HEK293 (cell line): ENCODE data around the gene FRMD4A.

Source experiments
- CTCF ChIA-PET: fragments of 350-600 bp; formaldehyde crosslinking; extraction: SDS; loops from one replicate; lab custom pipeline; 2021; ENCODE audit warnings: antibody characterized with exemption; lab: Yijun Ruan, JAX
- POLR2A ChIA-PET: fragments of 300-600 bp; formaldehyde crosslinking; extraction: SDS; loops from one replicate; lab custom pipeline; 2020; ENCODE audit warnings: antibody characterized with exemption, inconsistent platforms; lab: Yijun Ruan, JAX
- H3K27ac ChIP-seq: fragments of 200-500 bp; sonication (Bioruptor generic); 2 replicates; pipeline ENCODE4 v1.5.1; 2014; ENCODE audit warnings: low read depth, low read length, control low read depth, inconsistent platforms; ENCODE audit errors: extremely low read depth
- H3K36me3 ChIP-seq, 2 experiments: fragments of 200-500 bp in 1 of 2; sonication (Bioruptor generic) in 1 of 2; 1 replicate in 1 of 2; 2 replicates in 1 of 2; pipeline ENCODE4 v1.5.1; 2014 to 2017; ENCODE audit warnings: inconsistent platforms in 2 of 2, low read length in 2 of 2; ENCODE audit not compliant: control insufficient read depth in 2 of 2, insufficient read depth in 1 of 2
- H3K4me1 ChIP-seq: fragments of 200-500 bp; sonication (Bioruptor generic); 2 replicates; pipeline ENCODE4 v1.5.1; 2014; ENCODE audit warnings: mild to moderate bottlenecking, low read length, inconsistent platforms; ENCODE audit not compliant: control insufficient read depth, insufficient read depth
- H3K4me3 ChIP-seq: 2 replicates; pipeline ENCODE4 v1.5.1; 2011; ENCODE audit warnings: low read depth, mild to moderate bottlenecking, control low read depth, low read length, moderate library complexity
- H3K9me3 ChIP-seq: fragments of 200-500 bp; sonication (Bioruptor generic); 2 replicates; pipeline ENCODE4 v1.5.1; 2014; ENCODE audit warnings: low read depth, low read length, inconsistent platforms; ENCODE audit not compliant: control insufficient read depth, insufficient read depth
- MZF1 ChIP-seq: fragments of 450-650 bp; formaldehyde crosslinking; IDR thresholded peaks from 2 replicates; pipeline ENCODE4 v1.5.1; 2017; ENCODE audit warnings: missing biosample characterization, missing genetic modification characterization, borderline replicate concordance
- YY1 ChIP-seq: fragments of 450-650 bp; formaldehyde crosslinking; IDR thresholded peaks from 2 replicates; pipeline ENCODE4 v1.5.1; 2018; ENCODE audit warnings: missing biosample characterization, missing genetic modification characterization
- ZNF157 ChIP-seq: fragments of 450-650 bp; formaldehyde crosslinking; IDR thresholded peaks from 2 replicates; pipeline ENCODE4 v1.5.1; 2016; ENCODE audit warnings: missing biosample characterization, missing genetic modification characterization
- ZNF2 ChIP-seq: fragments of 450-650 bp; formaldehyde crosslinking; IDR thresholded peaks from 2 replicates; pipeline ENCODE4 v1.5.1; 2016; ENCODE audit warnings: missing biosample characterization, missing genetic modification characterization
- ZNF211 ChIP-seq: fragments of 450-650 bp; formaldehyde crosslinking; IDR thresholded peaks from 2 replicates; pipeline ENCODE4 v1.5.1; 2016; ENCODE audit warnings: low read depth, missing biosample characterization, missing genetic modification characterization
- ZNF221 ChIP-seq: fragments of 450-650 bp; formaldehyde crosslinking; IDR thresholded peaks from 2 replicates; pipeline ENCODE4 v1.5.1; 2017; ENCODE audit warnings: missing biosample characterization, missing genetic modification characterization, borderline replicate concordance
- ZNF239 ChIP-seq: fragments of 450-650 bp; formaldehyde crosslinking; IDR thresholded peaks from 2 replicates; pipeline ENCODE4 v1.5.1; 2016; ENCODE audit warnings: missing biosample characterization, missing genetic modification characterization
- ZNF324 ChIP-seq: fragments of 450-650 bp; formaldehyde crosslinking; IDR thresholded peaks from 2 replicates; pipeline ENCODE4 v1.5.1; 2016; ENCODE audit warnings: missing biosample characterization, missing genetic modification characterization
- ZNF335 ChIP-seq: fragments of 450-650 bp; formaldehyde crosslinking; conservative IDR thresholded peaks from 2 replicates; pipeline ENCODE4 v1.5.1; 2016; ENCODE audit warnings: missing biosample characterization, missing genetic modification characterization
- ZNF529 ChIP-seq: fragments of 450-650 bp; formaldehyde crosslinking; IDR thresholded peaks from 2 replicates; pipeline ENCODE4 v1.5.1; 2017; ENCODE audit warnings: missing genetic modification characterization, missing biosample characterization; ENCODE audit not compliant: insufficient replicate concordance
- ZNF670 ChIP-seq: fragments of 450-650 bp; formaldehyde crosslinking; IDR thresholded peaks from 2 replicates; pipeline ENCODE4 v1.5.1; 2016; ENCODE audit warnings: missing biosample characterization, missing genetic modification characterization, low read depth
- ZNF791 ChIP-seq: fragments of 450-650 bp; formaldehyde crosslinking; IDR thresholded peaks from 2 replicates; pipeline ENCODE4 v1.5.1; 2016; ENCODE audit warnings: missing biosample characterization, missing genetic modification characterization
- ZXDB ChIP-seq: fragments of 450-650 bp; formaldehyde crosslinking; IDR thresholded peaks from 2 replicates; pipeline ENCODE4 v1.5.1; 2016; ENCODE audit warnings: missing biosample characterization, missing genetic modification characterization
- TF ChIP-seq, protein P1 (sequence below): fragments of 450-650 bp; formaldehyde crosslinking; IDR thresholded peaks from 2 replicates; pipeline ENCODE4 v1.5.1; 2016; ENCODE audit warnings: missing biosample characterization, missing genetic modification characterization
- TF ChIP-seq, protein P2 (sequence below): fragments of 450-650 bp; formaldehyde crosslinking; IDR thresholded peaks from 2 replicates; pipeline ENCODE4 v1.5.1; 2016; ENCODE audit warnings: missing biosample characterization, missing genetic modification characterization
- TF ChIP-seq, protein P3 (sequence below): fragments of 450-650 bp; formaldehyde crosslinking; IDR thresholded peaks from 2 replicates; pipeline ENCODE4 v1.5.1; 2016; ENCODE audit warnings: missing biosample characterization, missing genetic modification characterization
- TF ChIP-seq, protein P4 (sequence below): fragments of 450-650 bp; formaldehyde crosslinking; IDR thresholded peaks from 2 replicates; pipeline ENCODE4 v1.5.0; 2017; ENCODE audit warnings: missing biosample characterization, missing genetic modification characterization, borderline replicate concordance
- TF ChIP-seq, protein P5 (sequence below): fragments of 450-650 bp; formaldehyde crosslinking; IDR thresholded peaks from 2 replicates; pipeline ENCODE4 v1.5.1; 2016; ENCODE audit warnings: missing biosample characterization, missing genetic modification characterization
- TF ChIP-seq, protein P6 (sequence below): fragments of 450-650 bp; formaldehyde crosslinking; IDR thresholded peaks from 2 replicates; pipeline ENCODE4 v1.5.1; 2016; ENCODE audit warnings: missing biosample characterization, missing genetic modification characterization
- TF ChIP-seq, protein P7 (sequence below): fragments of 450-650 bp; formaldehyde crosslinking; IDR thresholded peaks from 2 replicates; pipeline ENCODE4 v1.5.1; 2016; ENCODE audit warnings: missing biosample characterization, missing genetic modification characterization
- TF ChIP-seq, protein P8 (sequence below): fragments of 450-650 bp; formaldehyde crosslinking; IDR thresholded peaks from 2 replicates; pipeline ENCODE4 v1.5.1; 2017; ENCODE audit warnings: missing biosample characterization, missing genetic modification characterization

FRMD4A gene

DNA sequence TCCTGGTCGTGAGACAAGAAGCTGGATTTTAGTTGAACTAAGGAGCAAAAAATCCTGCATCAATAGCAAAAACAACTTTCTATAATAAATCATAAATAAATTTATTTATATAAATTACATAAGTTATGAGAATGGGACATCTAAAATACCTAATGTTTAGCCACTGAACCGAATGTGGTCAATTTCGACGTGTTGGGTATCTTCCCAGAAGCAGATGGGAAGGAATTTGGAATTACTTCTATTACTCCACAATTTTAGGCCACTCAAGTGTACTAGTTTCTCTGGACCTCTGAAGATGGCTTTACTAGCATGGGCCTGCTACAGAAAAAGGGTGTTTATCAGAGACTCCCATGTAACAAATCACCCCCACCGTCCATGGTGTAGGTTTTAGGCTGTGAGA, 572.0 kb downstream of the FRMD4A start:
- TF ChIP-seq YY1 (no peak), ZNF791 (no peak), ZNF211 (tag by site-specific recombination) (no peak), ZNF157 (tag by site-specific recombination) (no peak), ZNF529 (tag by site-specific recombination) (no peak), ZNF2 (tag by site-specific recombination) (no peak), ZNF324 (tag by site-specific recombination) (no peak), ZNF239 (tag by site-specific recombination) (no peak), ZNF670 (no peak), ZXDB (tag by site-specific recombination) (no peak)
- TF ChIP-seq, protein P1, sequence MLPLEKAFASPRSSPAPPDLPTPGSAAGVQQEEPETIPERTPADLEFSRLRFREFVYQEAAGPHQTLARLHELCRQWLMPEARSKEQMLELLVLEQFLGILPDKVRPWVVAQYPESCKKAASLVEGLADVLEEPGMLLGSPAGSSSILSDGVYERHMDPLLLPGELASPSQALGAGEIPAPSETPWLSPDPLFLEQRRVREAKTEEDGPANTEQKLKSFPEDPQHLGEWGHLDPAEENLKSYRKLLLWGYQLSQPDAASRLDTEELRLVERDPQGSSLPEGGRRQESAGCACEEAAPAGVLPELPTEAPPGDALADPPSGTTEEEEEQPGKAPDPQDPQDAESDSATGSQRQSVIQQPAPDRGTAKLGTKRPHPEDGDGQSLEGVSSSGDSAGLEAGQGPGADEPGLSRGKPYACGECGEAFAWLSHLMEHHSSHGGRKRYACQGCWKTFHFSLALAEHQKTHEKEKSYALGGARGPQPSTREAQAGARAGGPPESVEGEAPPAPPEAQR (tag by site-specific recombination) = no peak
- TF ChIP-seq, protein P2, sequence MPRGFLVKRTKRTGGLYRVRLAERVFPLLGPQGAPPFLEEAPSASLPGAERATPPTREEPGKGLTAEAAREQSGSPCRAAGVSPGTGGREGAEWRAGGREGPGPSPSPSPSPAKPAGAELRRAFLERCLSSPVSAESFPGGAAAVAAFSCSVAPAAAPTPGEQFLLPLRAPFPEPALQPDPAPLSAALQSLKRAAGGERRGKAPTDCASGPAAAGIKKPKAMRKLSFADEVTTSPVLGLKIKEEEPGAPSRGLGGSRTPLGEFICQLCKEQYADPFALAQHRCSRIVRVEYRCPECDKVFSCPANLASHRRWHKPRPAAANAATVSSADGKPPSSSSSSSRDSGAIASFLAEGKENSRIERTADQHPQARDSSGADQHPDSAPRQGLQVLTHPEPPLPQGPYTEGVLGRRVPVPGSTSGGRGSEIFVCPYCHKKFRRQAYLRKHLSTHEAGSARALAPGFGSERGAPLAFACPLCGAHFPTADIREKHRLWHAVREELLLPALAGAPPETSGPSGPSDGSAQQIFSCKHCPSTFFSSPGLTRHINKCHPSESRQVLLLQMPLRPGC = no peak
- TF ChIP-seq, protein P3, sequence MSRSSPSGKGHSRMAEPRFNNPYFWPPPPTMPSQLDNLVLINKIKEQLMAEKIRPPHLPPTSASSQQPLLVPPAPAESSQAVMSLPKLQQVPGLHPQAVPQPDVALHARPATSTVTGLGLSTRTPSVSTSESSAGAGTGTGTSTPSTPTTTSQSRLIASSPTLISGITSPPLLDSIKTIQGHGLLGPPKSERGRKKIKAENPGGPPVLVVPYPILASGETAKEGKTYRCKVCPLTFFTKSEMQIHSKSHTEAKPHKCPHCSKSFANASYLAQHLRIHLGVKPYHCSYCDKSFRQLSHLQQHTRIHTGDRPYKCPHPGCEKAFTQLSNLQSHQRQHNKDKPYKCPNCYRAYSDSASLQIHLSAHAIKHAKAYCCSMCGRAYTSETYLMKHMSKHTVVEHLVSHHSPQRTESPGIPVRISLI = no peak
- TF ChIP-seq, protein P4, sequence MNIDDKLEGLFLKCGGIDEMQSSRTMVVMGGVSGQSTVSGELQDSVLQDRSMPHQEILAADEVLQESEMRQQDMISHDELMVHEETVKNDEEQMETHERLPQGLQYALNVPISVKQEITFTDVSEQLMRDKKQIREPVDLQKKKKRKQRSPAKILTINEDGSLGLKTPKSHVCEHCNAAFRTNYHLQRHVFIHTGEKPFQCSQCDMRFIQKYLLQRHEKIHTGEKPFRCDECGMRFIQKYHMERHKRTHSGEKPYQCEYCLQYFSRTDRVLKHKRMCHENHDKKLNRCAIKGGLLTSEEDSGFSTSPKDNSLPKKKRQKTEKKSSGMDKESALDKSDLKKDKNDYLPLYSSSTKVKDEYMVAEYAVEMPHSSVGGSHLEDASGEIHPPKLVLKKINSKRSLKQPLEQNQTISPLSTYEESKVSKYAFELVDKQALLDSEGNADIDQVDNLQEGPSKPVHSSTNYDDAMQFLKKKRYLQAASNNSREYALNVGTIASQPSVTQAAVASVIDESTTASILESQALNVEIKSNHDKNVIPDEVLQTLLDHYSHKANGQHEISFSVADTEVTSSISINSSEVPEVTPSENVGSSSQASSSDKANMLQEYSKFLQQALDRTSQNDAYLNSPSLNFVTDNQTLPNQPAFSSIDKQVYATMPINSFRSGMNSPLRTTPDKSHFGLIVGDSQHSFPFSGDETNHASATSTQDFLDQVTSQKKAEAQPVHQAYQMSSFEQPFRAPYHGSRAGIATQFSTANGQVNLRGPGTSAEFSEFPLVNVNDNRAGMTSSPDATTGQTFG (tag by site-specific recombination) = no peak
- TF ChIP-seq, protein P5, sequence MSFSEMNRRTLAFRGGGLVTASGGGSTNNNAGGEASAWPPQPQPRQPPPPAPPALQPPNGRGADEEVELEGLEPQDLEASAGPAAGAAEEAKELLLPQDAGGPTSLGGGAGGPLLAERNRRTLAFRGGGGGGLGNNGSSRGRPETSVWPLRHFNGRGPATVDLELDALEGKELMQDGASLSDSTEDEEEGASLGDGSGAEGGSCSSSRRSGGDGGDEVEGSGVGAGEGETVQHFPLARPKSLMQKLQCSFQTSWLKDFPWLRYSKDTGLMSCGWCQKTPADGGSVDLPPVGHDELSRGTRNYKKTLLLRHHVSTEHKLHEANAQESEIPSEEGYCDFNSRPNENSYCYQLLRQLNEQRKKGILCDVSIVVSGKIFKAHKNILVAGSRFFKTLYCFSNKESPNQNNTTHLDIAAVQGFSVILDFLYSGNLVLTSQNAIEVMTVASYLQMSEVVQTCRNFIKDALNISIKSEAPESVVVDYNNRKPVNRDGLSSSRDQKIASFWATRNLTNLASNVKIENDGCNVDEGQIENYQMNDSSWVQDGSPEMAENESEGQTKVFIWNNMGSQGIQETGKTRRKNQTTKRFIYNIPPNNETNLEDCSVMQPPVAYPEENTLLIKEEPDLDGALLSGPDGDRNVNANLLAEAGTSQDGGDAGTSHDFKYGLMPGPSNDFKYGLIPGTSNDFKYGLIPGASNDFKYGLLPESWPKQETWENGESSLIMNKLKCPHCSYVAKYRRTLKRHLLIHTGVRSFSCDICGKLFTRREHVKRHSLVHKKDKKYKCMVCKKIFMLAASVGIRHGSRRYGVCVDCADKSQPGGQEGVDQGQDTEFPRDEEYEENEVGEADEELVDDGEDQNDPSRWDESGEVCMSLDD (tag by site-specific recombination) = no peak
- ChIA-PET CTCF (no interaction called here), POLR2A (interaction anchor here (1.1 kb wide), 1 partner anchor 11 kb away, joined by 3 read pairs; no protein-coding TSS in a partner anchor)
- Histone ChIP-seq H3K4me3 (no peak overlapping the region), H3K36me3 (no peaks in the 10 kb centered on the region), H3K27ac (no peak overlapping the region), H3K4me1 (0 out of 2 replicates have a peak, but pooled peaks cover 15% of the 10 kb centered on the region), H3K9me3 (no peaks in the 10 kb centered on the region)

DNA sequence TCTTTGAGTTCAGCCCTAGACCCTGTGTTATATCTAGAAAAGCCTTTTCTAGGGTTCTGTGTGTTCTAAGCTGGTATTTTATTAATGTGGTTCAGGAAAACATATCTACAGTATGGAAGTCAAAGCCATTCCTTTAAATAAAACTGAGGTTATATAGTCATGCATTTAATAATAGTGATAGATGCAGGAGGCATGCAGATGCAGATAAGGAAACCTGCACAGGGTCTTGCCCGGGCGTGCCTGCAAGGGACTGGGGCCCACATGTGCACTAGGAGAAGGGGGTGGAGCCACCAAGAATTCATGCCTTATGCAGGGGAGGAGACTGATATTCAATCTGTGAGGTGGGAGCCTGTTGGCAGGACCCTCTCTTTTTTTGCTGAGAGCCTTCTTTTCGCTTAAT, 572.4 kb downstream of the FRMD4A start:
- ChIA-PET CTCF (no interaction called here), POLR2A (interaction anchor here (1.1 kb wide), 1 partner anchor 11 kb away, joined by 3 read pairs; no protein-coding TSS in a partner anchor)
- H3K36me3 ChIP-seq = no peaks in the 10 kb centered on the region
- H3K27ac ChIP-seq = peak overlapping the region; percentile 51
- 0 out of 2 replicates have a peak, but pooled peaks cover 15% of the 10 kb centered on the region for H3K4me1 ChIP-seq
- no peak overlapping the region for H3K4me3 ChIP-seq
- no peaks in the 10 kb centered on the region for H3K9me3 ChIP-seq
- TF ChIP-seq ZNF221 (tag by site-specific recombination) (no peak), MZF1 (tag by site-specific recombination) (no peak), ZNF335 (no peak; the same call in 1 of the 2 replicates)
- TF ChIP-seq, protein P6, sequence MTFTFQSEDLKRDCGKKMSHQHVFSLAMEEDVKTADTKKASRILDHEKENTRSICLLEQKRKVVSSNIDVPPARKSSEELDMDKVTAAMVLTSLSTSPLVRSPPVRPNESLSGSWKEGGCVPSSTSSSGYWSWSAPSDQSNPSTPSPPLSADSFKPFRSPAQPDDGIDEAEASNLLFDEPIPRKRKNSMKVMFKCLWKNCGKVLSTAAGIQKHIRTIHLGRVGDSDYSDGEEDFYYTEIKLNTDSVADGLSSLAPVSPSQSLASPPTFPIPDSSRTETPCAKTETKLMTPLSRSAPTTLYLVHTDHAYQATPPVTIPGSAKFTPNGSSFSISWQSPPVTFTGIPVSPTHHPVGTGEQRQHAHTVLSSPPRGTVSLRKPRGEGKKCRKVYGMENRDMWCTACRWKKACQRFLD (tag by site-specific recombination) = no peak
- TF ChIP-seq, protein P7, sequence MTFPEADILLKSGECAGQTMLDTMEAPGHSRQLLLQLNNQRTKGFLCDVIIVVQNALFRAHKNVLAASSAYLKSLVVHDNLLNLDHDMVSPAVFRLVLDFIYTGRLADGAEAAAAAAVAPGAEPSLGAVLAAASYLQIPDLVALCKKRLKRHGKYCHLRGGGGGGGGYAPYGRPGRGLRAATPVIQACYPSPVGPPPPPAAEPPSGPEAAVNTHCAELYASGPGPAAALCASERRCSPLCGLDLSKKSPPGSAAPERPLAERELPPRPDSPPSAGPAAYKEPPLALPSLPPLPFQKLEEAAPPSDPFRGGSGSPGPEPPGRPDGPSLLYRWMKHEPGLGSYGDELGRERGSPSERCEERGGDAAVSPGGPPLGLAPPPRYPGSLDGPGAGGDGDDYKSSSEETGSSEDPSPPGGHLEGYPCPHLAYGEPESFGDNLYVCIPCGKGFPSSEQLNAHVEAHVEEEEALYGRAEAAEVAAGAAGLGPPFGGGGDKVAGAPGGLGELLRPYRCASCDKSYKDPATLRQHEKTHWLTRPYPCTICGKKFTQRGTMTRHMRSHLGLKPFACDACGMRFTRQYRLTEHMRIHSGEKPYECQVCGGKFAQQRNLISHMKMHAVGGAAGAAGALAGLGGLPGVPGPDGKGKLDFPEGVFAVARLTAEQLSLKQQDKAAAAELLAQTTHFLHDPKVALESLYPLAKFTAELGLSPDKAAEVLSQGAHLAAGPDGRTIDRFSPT (tag by site-specific recombination) = no peak
- TF ChIP-seq, protein P8, sequence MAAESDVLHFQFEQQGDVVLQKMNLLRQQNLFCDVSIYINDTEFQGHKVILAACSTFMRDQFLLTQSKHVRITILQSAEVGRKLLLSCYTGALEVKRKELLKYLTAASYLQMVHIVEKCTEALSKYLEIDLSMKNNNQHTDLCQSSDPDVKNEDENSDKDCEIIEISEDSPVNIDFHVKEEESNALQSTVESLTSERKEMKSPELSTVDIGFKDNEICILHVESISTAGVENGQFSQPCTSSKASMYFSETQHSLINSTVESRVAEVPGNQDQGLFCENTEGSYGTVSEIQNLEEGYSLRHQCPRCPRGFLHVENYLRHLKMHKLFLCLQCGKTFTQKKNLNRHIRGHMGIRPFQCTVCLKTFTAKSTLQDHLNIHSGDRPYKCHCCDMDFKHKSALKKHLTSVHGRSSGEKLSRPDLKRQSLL (tag by site-specific recombination) = no peak
